GM12801 (cell line): ENCODE data around the gene DOCK2.

Experiments used
- TF ChIP-seq, protein P1 (sequence below): IDR thresholded peaks from one replicate; pipeline ENCODE4 v1.5.1; 2011; ENCODE audit warnings: control low read depth; ENCODE audit not compliant: insufficient read length; ENCODE audit errors: extremely low read depth

The DOCK2 gene

GRCh38 chr5:169850409-169850808 is 213.3 kb downstream of the DOCK2 start:
- TF ChIP-seq, protein P1, sequence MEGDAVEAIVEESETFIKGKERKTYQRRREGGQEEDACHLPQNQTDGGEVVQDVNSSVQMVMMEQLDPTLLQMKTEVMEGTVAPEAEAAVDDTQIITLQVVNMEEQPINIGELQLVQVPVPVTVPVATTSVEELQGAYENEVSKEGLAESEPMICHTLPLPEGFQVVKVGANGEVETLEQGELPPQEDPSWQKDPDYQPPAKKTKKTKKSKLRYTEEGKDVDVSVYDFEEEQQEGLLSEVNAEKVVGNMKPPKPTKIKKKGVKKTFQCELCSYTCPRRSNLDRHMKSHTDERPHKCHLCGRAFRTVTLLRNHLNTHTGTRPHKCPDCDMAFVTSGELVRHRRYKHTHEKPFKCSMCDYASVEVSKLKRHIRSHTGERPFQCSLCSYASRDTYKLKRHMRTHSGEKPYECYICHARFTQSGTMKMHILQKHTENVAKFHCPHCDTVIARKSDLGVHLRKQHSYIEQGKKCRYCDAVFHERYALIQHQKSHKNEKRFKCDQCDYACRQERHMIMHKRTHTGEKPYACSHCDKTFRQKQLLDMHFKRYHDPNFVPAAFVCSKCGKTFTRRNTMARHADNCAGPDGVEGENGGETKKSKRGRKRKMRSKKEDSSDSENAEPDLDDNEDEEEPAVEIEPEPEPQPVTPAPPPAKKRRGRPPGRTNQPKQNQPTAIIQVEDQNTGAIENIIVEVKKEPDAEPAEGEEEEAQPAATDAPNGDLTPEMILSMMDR: no peak

DNA sequence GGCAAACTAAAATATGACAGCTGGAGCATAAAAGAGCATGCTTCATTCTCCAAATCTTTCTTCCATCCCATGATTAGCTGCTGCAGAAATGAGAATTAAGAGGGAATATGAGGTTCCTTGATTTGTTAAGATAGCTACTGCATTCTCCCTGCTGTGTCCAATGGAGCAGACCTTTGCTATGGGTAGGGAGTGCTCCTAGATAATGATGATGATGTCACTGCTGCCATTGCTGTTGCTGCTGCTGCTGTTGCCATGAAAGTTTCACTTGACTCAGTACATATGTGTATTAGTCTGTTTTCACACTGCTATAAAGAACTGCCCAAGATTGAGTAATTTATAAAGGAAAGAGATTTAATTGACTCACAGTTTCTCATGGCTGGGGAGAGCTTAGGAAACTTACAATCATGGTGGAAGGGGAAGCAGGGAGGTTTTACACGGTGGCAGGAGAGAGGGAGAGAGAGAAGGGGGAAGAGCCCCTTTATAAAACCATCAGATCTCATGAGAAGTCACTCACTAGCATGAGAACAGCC is 214.3 kb downstream of the DOCK2 start:
- TF ChIP-seq, protein P1: no peak

GRCh38 chr5:169856571-169856970 is 219.5 kb downstream of the DOCK2 start:
- TF ChIP-seq, protein P1: no peak

- TF ChIP-seq, protein P1: no peak
These were observed 223.5 kb downstream of the DOCK2 start for GRCh38 chr5:169860585-169860984.

DNA sequence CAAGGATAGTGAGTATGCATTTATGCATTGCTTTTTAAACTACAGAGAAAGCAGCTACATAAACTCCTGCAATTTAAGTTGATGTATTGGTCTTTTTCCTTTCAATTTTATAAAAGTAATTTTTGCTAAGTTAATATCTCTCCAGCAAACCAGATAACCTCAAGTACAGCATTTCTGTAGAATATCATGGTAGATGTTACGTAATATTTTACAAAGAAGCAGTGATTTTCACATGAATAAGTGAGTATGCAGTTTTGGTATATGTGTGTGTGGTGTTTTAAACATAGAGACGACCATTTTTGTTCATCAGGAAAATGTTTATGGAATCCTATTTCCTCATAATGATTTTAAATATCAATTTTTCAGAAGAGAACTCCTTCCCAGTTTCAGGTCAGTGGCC is 224.4 kb downstream of the DOCK2 start:
- TF ChIP-seq, protein P1: no peak

- TF ChIP-seq, protein P1: no peak
These were observed 224.9 kb downstream of the DOCK2 start for GRCh38 chr5:169861934-169862333.

DNA sequence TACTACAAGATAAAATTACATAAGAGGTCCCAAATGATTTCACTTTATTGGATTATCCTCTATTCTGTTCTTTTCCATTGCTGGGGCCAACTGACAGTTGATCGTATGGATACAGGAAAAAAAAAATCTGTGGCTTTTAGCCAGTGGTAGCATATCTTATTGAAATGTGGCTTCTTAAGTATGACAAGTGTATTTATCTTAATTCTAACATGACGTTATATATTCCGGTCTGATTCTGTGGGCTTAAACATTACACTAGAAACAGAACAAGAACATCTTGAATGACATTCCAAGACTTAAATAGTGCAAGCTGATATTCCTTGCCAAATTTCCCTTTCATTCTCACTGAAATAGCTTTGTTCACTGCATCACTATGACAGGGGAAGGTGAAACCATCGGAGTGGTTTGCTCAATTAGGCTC is 225.3 kb downstream of the DOCK2 start:
- TF ChIP-seq, protein P1: no peak
